Naive B cell (primary cell): ENCODE results near the gene ADORA2B. TPM values are rescaled to one million over a fixed set of nuclear protein-coding genes. Genes with fewer than 3 reads are reported as not detected.

Source experiments
- ATAC-seq, 2 donors: fragments of 150-1000 bp; cut with Tn5 transposase; 2 replicates each; pipeline ENCODE4 v1.10.0; 2021; ENCODE audit warnings: low read depth in 2 of 2, mild to moderate bottlenecking in 2 of 2, moderate library complexity in 2 of 2
- DNase-seq: peaks from one replicate; pipeline ENCODE4 v3.0.0; 2022
- H3K27ac Mint-ChIP-seq, 6 donors: one replicate each; pipeline ENCODE4 v1.8.0; 2020 to 2022; ENCODE audit warnings: mild to moderate bottlenecking in 6 of 6, mixed read lengths in 6 of 6, moderate library complexity in 5 of 6, inconsistent platforms in 2 of 6
- H3K27me3 Mint-ChIP-seq, 3 donors: one replicate each; pipeline ENCODE4 v1.8.0; 2021 to 2022; ENCODE audit warnings: mixed read lengths in 3 of 3, mild to moderate bottlenecking in 1 of 3
- H3K36me3 Mint-ChIP-seq, 2 donors: one replicate each; pipeline ENCODE4 v1.8.0; 2020 to 2022; ENCODE audit warnings: mixed read lengths in 2 of 2, inconsistent platforms in 1 of 2, mild to moderate bottlenecking in 1 of 2
- H3K4me1 Mint-ChIP-seq, 3 donors: one replicate each; pipeline ENCODE4 v1.8.0; 2020 to 2022; ENCODE audit warnings: mixed read lengths in 3 of 3, inconsistent platforms in 1 of 3, mild to moderate bottlenecking in 1 of 3, moderate library complexity in 1 of 3
- H3K4me3 Mint-ChIP-seq, 8 donors: one replicate each; pipeline ENCODE4 v1.8.0; 2020 to 2022; ENCODE audit warnings: mild to moderate bottlenecking in 8 of 8, mixed read lengths in 8 of 8, moderate library complexity in 8 of 8, inconsistent platforms in 2 of 8
- H3K9me3 Mint-ChIP-seq, 7 donors: one replicate each; pipeline ENCODE4 v1.8.0; 2020 to 2022; ENCODE audit warnings: mixed read lengths in 7 of 7, mild to moderate bottlenecking in 5 of 7, inconsistent platforms in 2 of 7, moderate library complexity in 1 of 7
- polyA plus RNA-seq, 6 donors: library from polyadenylated mRNA; unstranded; fragments of 300-500 nt; fragmentation: Illumina TruSeq; gene quantifications; one replicate each; pipeline ENCODE4 v1.2.3, GENCODE V29; 2021; ENCODE audit warnings: low read depth in 6 of 6

The ADORA2B gene
- polyA plus RNA-seq, 6 donors from 2014 or later: 0.20 to 1.6 (median 0.99) TPM

GRCh38 chr17:15914400-15915170 is 30.3 kb upstream of the ADORA2B start:
- Mint-ChIP-seq H3K4me3 (no peak overlapping the region), H3K27ac (peak overlapping the region in 1 of 6 donors; percentile 24), H3K27me3 (peaks cover 7 to 24% (median 12%) of the 10 kb centered on the region in 3 donors), H3K9me3 (no peaks in the 10 kb centered on the region), H3K36me3 (no peaks in the 10 kb centered on the region), H3K4me1 (no peaks in the 10 kb centered on the region)
- no peak for ATAC-seq
- no peak for DNase-seq

- H3K4me1 Mint-ChIP-seq: no peaks in the 10 kb centered on the region
- no peak for ATAC-seq
- no peaks in the 10 kb centered on the region for H3K36me3 Mint-ChIP-seq
- peaks cover 0 to 3% (median 0%) of the 10 kb centered on the region in 7 donors for H3K9me3 Mint-ChIP-seq
- no peak overlapping the region for H3K4me3 Mint-ChIP-seq
- no peak for DNase-seq
- H3K27ac Mint-ChIP-seq: no peak overlapping the region
- peaks cover 7 to 25% (median 12%) of the 10 kb centered on the region in 3 donors for H3K27me3 Mint-ChIP-seq
Measured at GRCh38 chr17:15915961-15916360, 29.0 kb upstream of the ADORA2B start.

GRCh38 chr17:15917021-15917437 is 27.9 kb upstream of the ADORA2B start:
- Mint-ChIP-seq H3K4me1 (no peaks in the 10 kb centered on the region), H3K36me3 (no peaks in the 10 kb centered on the region), H3K27ac (no peak overlapping the region), H3K9me3 (peaks cover 0 to 10% (median 6%) of the 10 kb centered on the region in 7 donors), H3K4me3 (no peak overlapping the region), H3K27me3 (peaks cover 7 to 31% (median 12%) of the 10 kb centered on the region in 3 donors)
- no peak for ATAC-seq
- no peak for DNase-seq

GRCh38 chr17:15917438-15918027 is 27.4 kb upstream of the ADORA2B start:
- ATAC-seq: no peak
- no peak for DNase-seq
- Mint-ChIP-seq H3K36me3 (no peaks in the 10 kb centered on the region), H3K9me3 (peaks cover 0 to 12% (median 6%) of the 10 kb centered on the region in 7 donors), H3K4me3 (no peak overlapping the region), H3K27ac (no peak overlapping the region), H3K27me3 (peaks cover 7 to 31% (median 12%) of the 10 kb centered on the region in 3 donors), H3K4me1 (no peaks in the 10 kb centered on the region)

- DNase-seq (no peak), ATAC-seq (no peak)
- H3K4me3 Mint-ChIP-seq: no peak overlapping the region
- peaks cover 7 to 31% (median 12%) of the 10 kb centered on the region in 3 donors for H3K27me3 Mint-ChIP-seq
- H3K36me3 Mint-ChIP-seq: no peaks in the 10 kb centered on the region
- peaks cover 0 to 12% (median 6%) of the 10 kb centered on the region in 7 donors for H3K9me3 Mint-ChIP-seq
- no peaks in the 10 kb centered on the region for H3K4me1 Mint-ChIP-seq
- no peak overlapping the region for H3K27ac Mint-ChIP-seq
Measured at GRCh38 chr17:15918261-15918660, 26.7 kb upstream of the ADORA2B start.

- Mint-ChIP-seq H3K4me3 (no peak overlapping the region), H3K4me1 (no peaks in the 10 kb centered on the region), H3K36me3 (no peaks in the 10 kb centered on the region), H3K27ac (no peak overlapping the region), H3K27me3 (peaks cover 7 to 31% (median 12%) of the 10 kb centered on the region in 3 donors), H3K9me3 (peaks cover 0 to 12% (median 6%) of the 10 kb centered on the region in 7 donors)
- ATAC-seq (no peak), DNase-seq (no peak)
Measured at GRCh38 chr17:15918661-15919259, 26.2 kb upstream of the ADORA2B start.

GRCh38 chr17:15919466-15919865 is 25.5 kb upstream of the ADORA2B start:
- no peaks in the 10 kb centered on the region for H3K36me3 Mint-ChIP-seq
- no peak for DNase-seq
- peaks cover 7 to 31% (median 17%) of the 10 kb centered on the region in 3 donors for H3K27me3 Mint-ChIP-seq
- no peak overlapping the region for H3K27ac Mint-ChIP-seq
- no peak for ATAC-seq
- H3K9me3 Mint-ChIP-seq: peaks cover 0 to 12% (median 6%) of the 10 kb centered on the region in 7 donors
- no peaks in the 10 kb centered on the region for H3K4me1 Mint-ChIP-seq
- no peak overlapping the region for H3K4me3 Mint-ChIP-seq

- peaks cover 8 to 31% (median 17%) of the 10 kb centered on the region in 3 donors for H3K27me3 Mint-ChIP-seq
- DNase-seq: no peak
- no peaks in the 10 kb centered on the region for H3K4me1 Mint-ChIP-seq
- peaks cover 0 to under 1% of the 10 kb centered on the region in 2 donors for H3K36me3 Mint-ChIP-seq
- no peak overlapping the region for H3K4me3 Mint-ChIP-seq
- no peak for ATAC-seq
- H3K27ac Mint-ChIP-seq: no peak overlapping the region
- H3K9me3 Mint-ChIP-seq: peaks cover 0 to 12% (median 7%) of the 10 kb centered on the region in 7 donors
Measured at GRCh38 chr17:15920758-15921239, 24.1 kb upstream of the ADORA2B start.

GRCh38 chr17:15921640-15922039 is 23.3 kb upstream of the ADORA2B start:
- peaks cover 0 to 12% (median 7%) of the 10 kb centered on the region in 7 donors for H3K9me3 Mint-ChIP-seq
- H3K27ac Mint-ChIP-seq: no peak overlapping the region
- no peak for DNase-seq
- ATAC-seq: no peak
- no peaks in the 10 kb centered on the region for H3K4me1 Mint-ChIP-seq
- no peak overlapping the region for H3K4me3 Mint-ChIP-seq
- H3K27me3 Mint-ChIP-seq: peaks cover 16 to 22% (median 16%) of the 10 kb centered on the region in 3 donors
- H3K36me3 Mint-ChIP-seq: peaks cover 0 to 8% of the 10 kb centered on the region in 2 donors

GRCh38 chr17:15922586-15922985 is 22.3 kb upstream of the ADORA2B start:
- Mint-ChIP-seq H3K9me3 (peaks cover 0 to 12% (median 7%) of the 10 kb centered on the region in 7 donors), H3K36me3 (peaks cover 0 to 8% of the 10 kb centered on the region in 2 donors), H3K27me3 (peaks cover 14 to 17% (median 16%) of the 10 kb centered on the region in 3 donors), H3K27ac (peak overlapping the region in 1 of 6 donors; percentile 11), H3K4me1 (peaks cover under 1 to 2% (median 1%) of the 10 kb centered on the region in 3 donors), H3K4me3 (no peak overlapping the region)
- no peak for DNase-seq
- no peak for ATAC-seq

- Mint-ChIP-seq H3K36me3 (peaks cover 0 to 8% of the 10 kb centered on the region in 2 donors), H3K27ac (peak overlapping the region in 1 of 6 donors; percentile 22), H3K9me3 (peaks cover 0 to 10% (median 6%) of the 10 kb centered on the region in 7 donors), H3K4me1 (peaks cover 14 to 16% (median 15%) of the 10 kb centered on the region in 3 donors), H3K4me3 (no peak overlapping the region), H3K27me3 (peaks cover 18 to 26% (median 21%) of the 10 kb centered on the region in 3 donors)
- no peak for ATAC-seq
- DNase-seq: no peak
Measured at GRCh38 chr17:15926039-15926740, 18.7 kb upstream of the ADORA2B start.

- H3K9me3 Mint-ChIP-seq: peaks cover 0 to 2% (median 0%) of the 10 kb centered on the region in 7 donors
- DNase-seq: no peak
- ATAC-seq: no peak
- peaks cover 0 to 8% of the 10 kb centered on the region in 2 donors for H3K36me3 Mint-ChIP-seq
- H3K27ac Mint-ChIP-seq: peak overlapping the region in 4 of 6 donors; percentile 1 to 87 (median 60)
- peaks cover 17 to 26% (median 18%) of the 10 kb centered on the region in 3 donors for H3K27me3 Mint-ChIP-seq
- H3K4me1 Mint-ChIP-seq: peaks cover 14 to 16% (median 15%) of the 10 kb centered on the region in 3 donors
- H3K4me3 Mint-ChIP-seq: peak overlapping the region in 3 of 8 donors; percentile 11 to 59 (median 49)
Measured at GRCh38 chr17:15928286-15928785, 16.6 kb upstream of the ADORA2B start.
